GM19043 (cell line): ENCODE results near the gene PSMD2.

Experiments
- ATAC-seq: cut with Tn5 transposase; IDR thresholded peaks from one replicate; pipeline ENCODE4 v1.9.1; 2021; ENCODE audit warnings: low read depth; ENCODE audit not compliant: unreplicated experiment

The PSMD2 gene

GRCh38 chr3:184277366-184277765, 21.7 kb upstream of the PSMD2 start:
- no peak for ATAC-seq

GRCh38 chr3:184282941-184283340, 16.1 kb upstream of the PSMD2 start:
- no peak for ATAC-seq

- ATAC-seq, result no peak
Measured at GRCh38 chr3:184283681-184284080, 15.4 kb upstream of the PSMD2 start.

- ATAC-seq, result no peak
Measured at GRCh38 chr3:184284696-184285095, 14.3 kb upstream of the PSMD2 start.

GRCh38 chr3:184289426-184289938, 9.6 kb upstream of the PSMD2 start:
- no peak for ATAC-seq

- ATAC-seq, result no peak
Measured at GRCh38 chr3:184290331-184290730, 8.7 kb upstream of the PSMD2 start.

GRCh38 chr3:184291044-184291737, 7.8 kb upstream of the PSMD2 start:
- ATAC-seq, result no peak

- no peak for ATAC-seq
Measured at GRCh38 chr3:184291738-184292445, 7.1 kb upstream of the PSMD2 start.

- ATAC-seq, result no peak
Measured at GRCh38 chr3:184295771-184296170, 3.3 kb upstream of the PSMD2 start.

GRCh38 chr3:184296616-184297015, 2.4 kb upstream of the PSMD2 start:
- no peak for ATAC-seq

GRCh38 chr3:184299488-184300377, 692 bp downstream of the PSMD2 start:
- peak; percentile 6 for ATAC-seq

GRCh38 chr3:184300378-184300720, 1.3 kb downstream of the PSMD2 start:
- no peak for ATAC-seq

GRCh38 chr3:184305577-184305976, 6.5 kb downstream of the PSMD2 start:
- no peak for ATAC-seq

- ATAC-seq, result no peak
Measured at GRCh38 chr3:184306341-184306972, 7.4 kb downstream of the PSMD2 start.

- ATAC-seq, result no peak
Measured at GRCh38 chr3:184307915-184308314, 8.9 kb downstream of the PSMD2 start.

GRCh38 chr3:184308744-184309143, 9.7 kb downstream of the PSMD2 start:
- ATAC-seq, result no peak

- no peak for ATAC-seq
Measured at GRCh38 chr3:184311633-184312032, 12.6 kb downstream of the PSMD2 start.

GRCh38 chr3:184314363-184314699, 15.3 kb downstream of the PSMD2 start, which contains the start of gene EIF4G1:
EIF4G1 (plus strand) TSS chr3:184314606; CDS start chr3:184315797, 1,191 bp downstream.
- ATAC-seq, result peak; percentile 85

GRCh38 chr3:184314700-184315542, 15.9 kb downstream of the PSMD2 start:
- peak; percentile 31 for ATAC-seq

- no peak for ATAC-seq
Measured at GRCh38 chr3:184315543-184315867, 16.5 kb downstream of the PSMD2 start.
